NCI-H2227 (cell line): ENCODE results near the gene PPP6R2.
"Not testable (repeated sequence)": the region's sequence is repeated elsewhere in the genome, so short reads cannot be mapped to it uniquely, and the experiment has no call there.

Experiments
- DNase-seq: peaks from one replicate; lab custom pipeline; 2025; ENCODE audit not compliant: unreplicated experiment; lab: John Stamatoyannopoulos, UW

Gene PPP6R2

DNA sequence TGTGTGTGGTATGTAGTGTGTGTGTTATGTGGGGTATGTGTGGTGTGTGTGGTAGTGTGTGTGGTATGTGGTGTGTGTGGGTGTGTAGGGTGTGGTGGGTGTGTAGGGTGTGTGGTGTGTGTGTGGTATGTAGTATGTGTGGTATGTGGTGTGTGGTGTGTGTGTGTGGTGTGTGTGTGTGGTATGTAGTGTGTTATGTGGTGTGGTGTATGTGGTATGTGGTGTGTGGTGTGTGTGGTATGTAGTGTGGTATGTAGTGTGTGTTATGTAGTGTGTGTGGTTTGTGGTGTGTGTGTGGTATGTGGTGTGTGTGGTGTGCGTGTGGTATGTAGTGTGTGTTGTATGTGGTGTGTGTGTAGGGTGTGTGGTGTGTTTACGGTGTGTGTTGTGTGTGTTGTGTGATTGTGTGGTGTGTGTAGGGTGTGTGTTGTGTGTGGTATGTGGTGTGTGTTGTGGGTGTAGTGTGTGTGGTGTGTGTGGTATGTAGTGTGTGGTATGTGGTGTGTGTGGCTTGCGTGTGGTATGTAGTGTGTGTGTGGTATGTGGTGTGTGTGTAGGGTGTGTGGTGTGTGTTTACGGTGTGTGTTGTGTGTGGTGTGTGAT is 4.2 kb upstream of the PPP6R2 start:
- DNase-seq: no peak

DNA sequence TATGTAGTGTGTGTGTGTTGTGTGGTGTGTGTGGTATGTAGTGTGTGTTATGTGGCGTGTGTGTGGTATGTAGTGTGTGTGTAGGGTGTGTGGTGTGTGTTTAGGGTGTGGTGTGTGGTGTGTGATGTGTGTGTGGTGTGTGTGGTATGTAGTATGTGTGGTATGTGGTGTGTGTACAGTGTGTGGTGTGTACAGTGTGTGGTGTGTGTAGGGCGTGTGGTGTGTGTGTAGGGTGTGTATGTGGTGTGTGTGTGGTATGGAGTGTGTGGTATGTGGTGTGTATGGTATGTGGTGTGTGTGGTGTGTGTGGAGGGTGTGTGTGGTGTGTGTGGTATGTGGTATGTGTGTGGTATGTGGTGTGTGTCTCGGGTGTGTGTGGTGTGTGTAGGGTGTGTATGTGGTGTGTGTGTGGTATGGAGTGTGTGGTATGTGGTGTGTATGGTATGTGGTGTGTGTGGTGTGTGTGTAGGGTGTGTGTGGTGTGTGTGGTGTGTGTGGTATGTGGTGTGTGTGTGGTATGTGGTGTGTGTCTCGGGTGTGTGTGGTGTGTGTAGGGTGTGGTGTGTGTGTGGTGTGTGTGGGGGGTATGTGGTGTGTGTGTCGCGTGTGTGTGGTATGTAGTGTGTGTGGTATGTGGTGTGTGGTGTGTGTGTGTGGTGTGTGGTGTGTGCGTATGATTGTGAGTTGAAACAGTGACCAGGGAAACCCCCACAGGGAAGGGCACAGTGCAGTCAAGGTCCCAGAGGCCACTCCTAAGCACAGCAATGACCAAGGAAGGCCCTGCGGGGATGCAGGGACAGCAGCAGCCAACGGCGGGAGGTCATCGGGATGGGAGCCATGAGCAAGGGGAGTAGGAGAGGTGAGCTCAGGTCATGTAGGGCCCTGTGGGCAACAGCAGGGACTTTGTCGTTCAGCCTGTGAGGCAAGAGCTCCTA is 2.9 kb upstream of the PPP6R2 start:
- DNase-seq: no peak

GRCh38 chr22:50341977-50342650 is 1.0 kb upstream of the PPP6R2 start:
- DNase-seq: peak; percentile 90

GRCh38 chr22:50343541-50343935 is 411 bp downstream of the PPP6R2 start:
- no peak for DNase-seq

GRCh38 chr22:50346470-50346869 is 3.3 kb downstream of the PPP6R2 start:
- no peak for DNase-seq

GRCh38 chr22:50347157-50347556 is 4.0 kb downstream of the PPP6R2 start:
- DNase-seq: no peak

GRCh38 chr22:50348058-50348457 is 4.9 kb downstream of the PPP6R2 start:
- no peak for DNase-seq

- DNase-seq: no peak
Measured at GRCh38 chr22:50356186-50356585, 13.1 kb downstream of the PPP6R2 start.

DNA sequence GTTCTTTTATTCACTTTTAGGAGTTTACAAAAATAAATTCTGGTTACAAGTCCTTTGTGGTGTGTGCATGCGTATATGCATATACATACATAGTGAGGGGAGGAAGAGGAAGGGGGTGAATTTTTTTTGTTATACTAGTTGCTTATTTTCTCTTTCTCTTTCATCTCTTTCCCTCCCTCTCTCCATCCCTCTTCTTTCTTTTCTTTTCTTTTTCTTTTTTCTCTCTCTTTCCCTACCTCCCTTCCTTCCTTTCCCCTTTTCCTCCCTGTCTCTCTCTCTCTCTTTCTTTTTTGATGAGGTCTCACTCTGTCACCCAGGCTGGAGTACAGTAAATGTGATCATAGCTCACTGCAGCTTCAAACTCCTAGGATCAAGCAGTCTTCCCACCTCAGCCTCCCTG is 14.1 kb downstream of the PPP6R2 start:
- DNase-seq: no peak

- DNase-seq: no peak
Measured at GRCh38 chr22:50357756-50358155, 14.6 kb downstream of the PPP6R2 start.

GRCh38 chr22:50360578-50360977 is 17.5 kb downstream of the PPP6R2 start:
- DNase-seq: no peak

- DNase-seq: no peak
Measured at GRCh38 chr22:50361222-50361621, 18.1 kb downstream of the PPP6R2 start.

- DNase-seq: no peak
Measured at GRCh38 chr22:50361688-50362087, 18.6 kb downstream of the PPP6R2 start.

- no peak for DNase-seq
Measured at GRCh38 chr22:50363166-50363802, 20.2 kb downstream of the PPP6R2 start.

- not testable (repeated sequence) for DNase-seq
Measured at GRCh38 chr22:50363803-50364194, 20.7 kb downstream of the PPP6R2 start.

DNA sequence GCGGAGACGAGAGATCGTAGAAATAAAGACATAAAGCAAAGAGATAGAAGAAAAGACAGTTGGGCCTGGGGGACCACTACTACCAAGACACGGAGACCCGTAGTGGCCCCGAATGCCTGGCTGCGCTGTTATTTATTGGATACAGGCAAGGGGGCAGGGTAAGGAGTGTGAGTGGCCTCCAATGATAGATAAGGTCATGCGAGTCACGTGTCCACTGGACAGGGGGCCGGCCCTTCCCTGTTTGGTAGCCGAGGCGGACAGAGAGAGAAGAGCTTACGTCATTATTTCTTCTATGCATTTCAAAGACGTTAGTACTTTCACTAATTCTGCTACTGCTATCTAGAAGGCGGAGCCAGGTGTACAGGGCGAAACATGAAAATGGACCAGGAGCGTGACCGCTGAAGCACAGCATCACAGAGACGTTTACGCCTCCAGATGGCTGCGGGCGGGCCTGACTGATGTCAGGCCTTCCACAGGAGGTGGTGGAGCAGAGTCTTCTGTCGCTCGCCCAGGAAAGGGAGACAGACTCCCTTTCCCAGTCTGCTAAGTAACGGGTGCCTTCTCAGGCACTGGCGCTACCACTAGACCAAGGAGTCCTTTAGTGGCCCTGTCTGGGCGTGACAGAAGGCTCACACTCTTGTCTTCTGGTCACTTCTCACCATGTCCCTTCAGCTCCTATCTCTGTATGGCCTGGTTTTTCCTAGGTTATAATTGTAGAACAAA is 24.8 kb downstream of the PPP6R2 start:
- DNase-seq: no peak

- DNase-seq: no peak
Measured at GRCh38 chr22:50371101-50371648, 28.0 kb downstream of the PPP6R2 start.

- DNase-seq: no peak
Measured at GRCh38 chr22:50376085-50376651, 33.0 kb downstream of the PPP6R2 start.

DNA sequence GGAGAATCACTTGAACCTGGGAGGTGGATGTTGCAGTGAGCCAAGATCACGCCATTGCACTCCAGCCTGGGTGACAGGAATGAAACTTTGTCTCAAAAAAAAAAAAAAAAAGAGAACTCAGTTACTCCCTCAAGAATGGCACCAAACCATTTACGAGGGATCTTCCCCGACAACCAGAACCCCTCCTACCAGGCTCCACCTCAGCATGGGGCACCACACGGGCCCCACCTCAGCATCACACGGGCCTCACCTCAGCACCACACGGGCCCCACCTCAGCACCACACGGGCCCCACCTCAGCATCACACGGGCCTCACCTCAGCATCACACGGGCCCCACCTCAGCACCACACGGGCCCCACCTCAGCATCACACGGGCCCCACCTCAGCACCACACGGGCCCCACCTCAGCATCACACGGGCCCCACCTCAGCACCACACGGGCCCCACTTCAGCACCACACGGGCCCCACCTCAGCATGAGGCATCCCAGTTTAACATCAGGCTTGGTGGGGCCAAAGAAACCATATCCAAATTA is 38.0 kb downstream of the PPP6R2 start:
- DNase-seq: not testable (repeated sequence)
